Cerebellar nuclear complex (tissue), 1 donor: ENCODE results near the gene SLIT1.
"Not testable (repeated sequence)": the region's sequence is repeated elsewhere in the genome, so short reads cannot be mapped to it uniquely, and the experiment has no call there.

ENCODE experiments used
- DNase-seq, 2 experiments: peaks; one replicate each; lab custom pipeline; 2025; lab: John Stamatoyannopoulos, UW

SLIT1 gene

DNA sequence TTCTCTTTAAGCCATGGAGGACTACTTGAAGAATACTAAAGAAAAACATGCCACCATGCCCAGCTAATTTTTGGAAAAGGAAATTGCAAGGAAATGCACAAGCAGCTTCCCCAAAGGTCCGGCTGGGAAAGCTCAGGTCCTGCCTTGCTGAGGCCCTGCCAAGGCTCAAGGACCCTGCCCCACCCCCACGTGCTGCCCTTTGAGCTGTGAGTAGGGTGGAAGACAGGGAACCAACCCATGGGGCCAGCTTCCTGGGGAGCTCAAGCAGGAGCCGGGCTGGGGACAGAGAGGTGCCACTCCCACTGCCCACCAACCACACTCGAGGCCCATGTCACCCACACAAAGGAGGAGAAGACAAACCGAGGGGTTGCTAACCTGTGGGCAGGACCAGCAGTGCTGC lies 78.2 kb downstream of the SLIT1 start:
- no peak for DNase-seq

DNA sequence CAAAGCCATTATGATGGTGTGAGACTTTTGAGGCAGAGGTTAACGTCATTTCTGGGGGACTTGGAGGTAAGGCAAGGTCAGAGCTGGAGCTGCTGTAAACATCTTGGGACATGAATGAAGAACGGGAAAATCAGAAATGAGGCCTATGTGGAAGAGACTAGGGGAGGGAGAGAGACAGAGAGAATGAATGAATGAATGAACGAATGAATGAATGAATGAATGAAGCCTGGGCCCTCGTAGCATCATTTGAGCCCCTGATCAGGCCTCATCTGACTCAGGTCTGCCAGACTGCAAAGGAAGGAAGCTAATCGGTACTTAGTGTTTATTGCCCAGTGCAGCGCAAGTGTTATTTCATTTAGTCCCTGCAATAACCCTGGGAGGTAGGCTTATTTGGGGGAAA lies 79.6 kb downstream of the SLIT1 start:
- no peak for DNase-seq

DNA sequence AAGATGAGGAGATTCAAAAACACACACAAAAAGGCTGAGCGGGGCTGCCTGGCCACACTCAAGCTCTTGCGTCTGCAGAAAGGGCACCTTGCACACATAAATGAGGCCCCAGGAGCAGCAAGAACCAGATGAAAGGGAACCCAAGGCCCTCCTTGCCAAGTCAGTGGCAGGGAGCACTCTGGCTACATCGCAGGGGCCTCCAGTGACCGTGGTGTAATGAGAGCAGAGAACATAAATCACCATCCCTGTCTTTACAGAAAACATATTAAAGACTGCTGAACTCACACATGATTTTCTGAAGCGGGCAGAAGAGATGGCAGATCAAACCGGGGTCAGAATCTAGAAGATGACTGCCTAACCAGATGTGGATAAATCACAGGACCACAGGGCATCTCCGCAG lies 80.5 kb downstream of the SLIT1 start:
- no peak for DNase-seq

DNA sequence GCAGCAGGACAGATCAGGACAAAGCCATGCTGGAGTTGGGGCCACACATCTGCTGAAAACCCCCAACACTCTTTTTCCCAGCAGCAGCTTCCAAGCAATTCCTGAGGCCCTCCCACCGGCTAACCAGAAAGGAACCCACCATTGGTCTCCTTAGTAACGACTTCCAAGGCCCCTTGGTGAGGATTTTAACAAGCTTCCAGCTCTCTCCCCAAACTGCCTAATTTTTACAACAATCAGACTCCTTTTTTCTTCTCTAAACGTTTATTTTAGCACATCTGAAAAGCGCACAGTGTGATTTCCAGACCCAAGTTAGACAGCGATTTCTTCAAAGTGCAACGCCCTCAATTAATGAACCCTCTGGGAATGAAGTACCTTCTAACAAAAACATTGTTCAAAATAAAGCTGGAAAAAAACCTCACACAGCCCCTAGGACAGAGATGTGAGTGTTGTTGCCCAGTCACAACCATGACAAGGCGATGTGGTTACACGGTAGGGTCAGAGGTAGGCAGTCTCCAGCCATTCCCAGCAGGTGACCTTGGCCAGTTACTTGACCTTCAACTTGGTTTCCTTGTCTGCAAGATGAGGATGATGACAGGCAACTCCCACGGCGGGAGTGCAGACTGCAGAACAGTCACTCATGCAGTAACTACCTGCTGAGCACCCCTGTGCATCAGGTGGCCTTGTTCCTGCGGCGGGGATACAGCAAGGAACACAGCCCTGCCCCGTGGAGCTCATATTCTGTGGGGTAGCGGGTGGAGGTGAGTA lies 82.3 kb downstream of the SLIT1 start:
- DNase-seq: no peak

DNA sequence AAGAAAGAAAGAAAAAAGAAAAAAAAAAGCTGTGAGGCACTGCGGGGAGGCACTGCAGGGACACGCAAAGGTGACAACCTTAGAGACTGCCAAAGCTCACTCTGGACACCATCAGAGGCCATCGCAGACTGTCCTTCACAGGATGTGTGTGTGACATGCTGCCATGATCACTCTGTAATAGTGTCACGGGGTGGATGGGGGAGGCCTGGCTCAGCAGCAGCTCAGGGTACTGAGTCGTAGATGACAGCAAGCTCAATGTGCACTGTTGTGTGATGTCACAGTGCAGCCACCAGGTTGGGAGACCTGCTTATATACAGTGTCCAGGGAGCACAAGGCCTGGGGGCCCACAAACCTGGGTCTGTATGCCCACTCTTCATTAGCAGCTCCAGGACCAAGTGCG lies 83.3 kb downstream of the SLIT1 start:
- DNase-seq: no peak

DNA sequence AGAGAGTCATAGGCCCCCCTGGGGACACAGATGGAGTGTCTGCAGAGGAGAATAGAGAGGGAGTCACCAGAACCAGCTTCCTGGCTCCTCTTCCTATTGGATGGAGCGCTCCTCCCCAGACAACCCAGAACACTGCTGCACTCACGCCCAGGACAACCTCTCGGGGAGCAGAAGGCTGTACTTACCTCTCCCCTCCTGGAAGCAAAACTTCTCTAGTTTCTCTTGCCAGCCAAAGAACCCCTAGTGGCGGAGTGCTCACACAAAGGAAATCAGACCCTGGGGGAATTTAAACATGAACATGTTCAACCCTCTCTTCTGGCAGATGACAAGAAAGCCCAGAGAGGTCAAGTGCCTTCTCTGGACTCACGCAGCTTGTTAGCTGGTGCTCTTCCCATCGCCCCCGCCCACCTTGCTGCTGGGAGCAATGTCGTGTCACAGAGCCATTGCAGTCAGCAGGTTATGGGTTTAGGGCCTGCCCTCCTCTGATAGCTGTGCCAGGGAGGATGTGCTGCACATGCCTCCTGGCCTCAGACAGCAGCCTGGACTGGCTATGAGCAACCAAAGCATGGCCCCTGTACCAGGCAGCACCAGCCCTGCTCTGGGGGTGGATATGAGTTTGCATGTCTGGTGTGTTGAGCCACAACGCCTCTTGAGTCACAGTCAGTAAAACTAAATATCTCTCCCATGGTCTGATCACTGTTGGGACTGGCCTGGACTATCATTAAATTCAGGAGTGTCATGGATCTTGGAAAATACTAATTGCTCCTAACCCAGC lies 84.4 kb downstream of the SLIT1 start:
- DNase-seq: no peak

DNA sequence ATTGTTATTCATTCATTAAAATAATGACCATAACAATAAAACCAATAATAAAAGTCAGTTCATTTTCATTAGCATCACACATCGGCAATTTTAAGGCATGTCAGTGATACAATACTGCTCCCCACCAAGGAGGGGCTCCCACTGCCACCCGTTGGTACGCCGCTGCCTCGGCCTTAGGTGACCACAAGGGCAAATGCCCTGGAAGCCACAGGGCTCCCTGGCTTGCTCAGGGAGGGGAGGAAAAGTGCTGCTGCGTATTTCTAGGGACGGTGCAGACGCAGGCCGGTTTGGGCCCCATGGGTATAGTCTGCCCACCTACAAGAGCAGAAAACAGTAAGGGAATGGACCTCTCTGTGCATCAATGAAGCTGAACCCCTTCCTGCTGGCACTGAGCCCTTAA lies 85.1 kb downstream of the SLIT1 start:
- no peak for DNase-seq

DNA sequence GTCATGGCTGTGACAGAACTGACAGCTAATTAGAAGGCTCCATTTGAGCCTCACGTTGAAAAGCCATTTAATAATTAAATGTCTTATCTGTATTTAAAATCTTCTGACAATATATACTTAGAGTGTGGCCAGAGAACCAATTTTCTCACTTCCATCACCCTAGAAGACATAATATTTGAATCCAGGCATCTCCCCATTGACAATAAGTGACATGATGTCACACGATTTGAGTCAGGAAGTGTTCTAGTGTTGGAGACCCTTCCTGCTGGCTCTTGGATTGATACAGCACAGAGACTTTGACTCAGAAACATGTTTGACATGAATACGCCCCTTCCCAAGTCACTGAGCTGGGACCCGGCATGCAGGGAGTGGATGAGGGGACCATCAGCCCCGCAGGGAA lies 85.9 kb downstream of the SLIT1 start:
- no peak for DNase-seq

DNA sequence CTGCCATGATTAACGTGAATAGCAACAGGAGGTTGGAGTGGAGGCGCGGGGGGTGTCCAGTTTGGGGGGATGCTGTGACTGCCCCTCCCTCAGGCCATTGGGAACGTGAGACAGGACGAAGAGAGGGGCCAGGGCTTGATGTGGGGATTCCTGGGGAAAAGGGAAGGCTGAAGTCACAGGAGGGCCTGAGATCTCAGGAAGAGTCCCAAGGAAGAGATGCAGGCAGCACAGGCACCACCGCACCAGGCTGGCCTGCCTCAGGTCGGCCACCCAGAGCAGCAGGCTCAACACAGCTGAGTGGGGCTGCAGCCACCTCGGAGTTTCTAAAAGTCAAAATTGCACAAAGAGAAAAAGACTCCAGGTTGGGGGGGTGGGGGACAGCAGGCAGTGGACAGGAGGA lies 86.7 kb downstream of the SLIT1 start:
- DNase-seq: no peak

DNA sequence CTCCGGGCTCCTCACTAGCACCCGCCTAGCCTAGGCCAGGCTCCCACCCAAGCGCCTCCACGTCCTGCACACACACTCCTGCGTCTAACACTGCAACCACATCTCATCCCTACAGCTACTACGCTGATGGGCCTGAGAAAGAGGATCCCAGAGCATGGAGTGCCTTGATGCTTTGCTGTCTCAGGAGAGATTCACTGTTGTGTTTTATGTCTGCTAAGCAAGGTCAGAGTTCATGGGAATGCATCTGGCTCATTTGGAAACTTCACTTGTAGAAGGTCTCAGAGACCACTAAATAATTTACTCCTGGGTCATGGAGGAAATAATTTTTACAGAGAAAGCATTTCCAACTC lies 88.7 kb downstream of the SLIT1 start:
- DNase-seq: no peak

DNA sequence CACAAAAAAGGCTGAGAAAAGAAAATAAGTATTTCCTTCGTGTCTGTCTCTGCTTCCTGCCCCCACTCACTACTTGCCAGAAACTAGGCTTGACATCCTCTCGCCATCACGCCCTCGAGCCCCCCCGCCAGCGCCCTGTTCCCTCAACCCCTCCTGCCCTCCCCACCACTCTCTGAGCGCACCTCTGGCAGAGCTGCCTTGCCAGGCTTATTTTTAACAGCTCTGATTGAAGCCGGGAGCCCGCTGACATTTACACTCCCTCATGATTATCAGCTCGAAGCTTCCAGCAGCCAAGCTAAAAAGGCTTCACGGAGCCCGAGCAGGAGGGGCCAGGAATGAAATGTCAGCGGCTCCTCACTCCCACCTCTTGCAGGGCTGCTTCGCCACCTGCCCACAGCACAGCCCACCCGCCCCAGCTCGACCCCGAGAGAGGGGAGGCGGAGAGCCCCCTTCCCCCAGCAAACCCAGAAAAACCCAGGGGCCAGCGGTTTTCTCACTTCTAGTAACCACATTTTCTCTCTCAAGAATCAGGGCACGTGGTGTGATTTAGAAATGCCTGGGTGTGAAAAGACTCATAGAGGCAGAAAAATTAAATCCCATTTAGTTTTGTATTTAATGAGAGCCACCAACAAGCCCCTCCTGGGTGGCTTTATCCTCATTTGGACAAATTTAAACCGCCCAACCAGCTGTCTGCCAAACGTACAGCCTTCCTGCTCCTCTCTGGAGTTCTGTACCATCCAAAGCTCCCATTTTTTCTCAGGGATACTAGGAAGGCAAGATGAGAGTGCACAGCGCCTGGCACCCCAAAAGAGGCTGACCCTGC lies 89.3 kb downstream of the SLIT1 start:
- no peak for DNase-seq

DNA sequence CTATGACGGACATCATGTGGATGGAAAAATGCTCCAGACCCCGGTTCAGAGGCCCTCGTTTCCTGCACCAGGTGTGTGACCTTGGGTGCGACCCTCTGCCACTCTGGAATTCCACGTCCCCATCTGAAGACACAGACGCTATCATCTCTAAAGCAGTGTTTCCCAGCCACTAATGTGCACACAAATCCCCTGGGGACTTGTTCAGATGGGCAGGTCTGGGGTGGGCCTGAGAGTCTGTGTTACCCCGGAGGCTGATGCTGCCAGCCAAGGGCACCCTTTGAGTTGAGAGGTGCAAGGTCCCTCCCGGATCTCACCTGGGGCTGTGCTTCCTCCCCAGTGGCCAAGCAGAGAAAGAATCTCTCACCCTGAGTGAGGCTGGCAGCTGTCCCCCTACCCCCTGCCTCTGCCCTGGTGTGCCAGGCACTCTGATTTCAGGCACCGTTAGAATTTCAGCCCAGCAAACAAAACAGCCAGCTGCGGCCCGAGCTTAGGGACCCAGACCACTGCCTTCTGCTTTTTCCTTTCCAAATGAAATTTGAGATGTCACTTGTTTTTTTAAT lies 90.0 kb downstream of the SLIT1 start:
- no peak for DNase-seq

DNA sequence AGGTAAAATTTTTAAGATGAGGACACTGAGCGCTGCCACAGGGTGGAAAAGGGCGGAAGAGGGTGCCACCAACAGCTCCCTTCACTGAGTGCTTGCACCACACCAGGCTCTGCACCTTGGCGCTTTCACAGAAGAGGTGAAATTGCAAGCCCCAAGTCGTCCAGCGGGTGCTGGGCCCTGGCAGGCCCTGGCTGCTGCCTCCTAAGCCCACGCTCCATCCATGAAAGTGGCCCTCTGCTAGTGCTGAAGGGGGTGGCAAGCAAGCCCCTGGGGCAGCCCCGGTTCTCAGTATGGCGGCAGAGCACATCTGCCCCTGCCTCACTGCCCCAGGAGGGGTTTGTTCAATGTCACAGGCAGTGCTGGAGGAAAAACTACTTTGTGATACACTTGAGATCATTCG lies 95.1 kb downstream of the SLIT1 start:
- DNase-seq: no peak

DNA sequence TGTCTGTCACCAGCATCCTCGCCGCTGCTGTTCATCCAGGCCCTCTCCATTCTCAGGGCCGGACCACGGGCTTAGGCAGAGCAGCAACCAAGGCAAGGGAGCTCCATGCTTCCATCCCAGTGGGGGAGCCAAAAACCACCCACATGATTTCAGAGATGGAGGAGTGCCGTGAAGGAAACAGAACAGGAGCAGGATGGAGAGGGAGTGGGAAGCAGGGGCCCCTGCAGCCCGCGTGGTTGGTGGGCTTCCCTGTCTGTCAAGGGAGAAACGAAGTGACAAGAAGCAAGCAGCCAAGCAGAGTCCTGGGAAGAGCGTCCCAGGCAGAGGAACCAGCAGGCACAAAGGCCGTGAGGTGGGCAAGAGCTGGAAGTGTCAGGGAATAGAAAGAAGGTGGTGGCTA lies 95.7 kb downstream of the SLIT1 start:
- no peak for DNase-seq

DNA sequence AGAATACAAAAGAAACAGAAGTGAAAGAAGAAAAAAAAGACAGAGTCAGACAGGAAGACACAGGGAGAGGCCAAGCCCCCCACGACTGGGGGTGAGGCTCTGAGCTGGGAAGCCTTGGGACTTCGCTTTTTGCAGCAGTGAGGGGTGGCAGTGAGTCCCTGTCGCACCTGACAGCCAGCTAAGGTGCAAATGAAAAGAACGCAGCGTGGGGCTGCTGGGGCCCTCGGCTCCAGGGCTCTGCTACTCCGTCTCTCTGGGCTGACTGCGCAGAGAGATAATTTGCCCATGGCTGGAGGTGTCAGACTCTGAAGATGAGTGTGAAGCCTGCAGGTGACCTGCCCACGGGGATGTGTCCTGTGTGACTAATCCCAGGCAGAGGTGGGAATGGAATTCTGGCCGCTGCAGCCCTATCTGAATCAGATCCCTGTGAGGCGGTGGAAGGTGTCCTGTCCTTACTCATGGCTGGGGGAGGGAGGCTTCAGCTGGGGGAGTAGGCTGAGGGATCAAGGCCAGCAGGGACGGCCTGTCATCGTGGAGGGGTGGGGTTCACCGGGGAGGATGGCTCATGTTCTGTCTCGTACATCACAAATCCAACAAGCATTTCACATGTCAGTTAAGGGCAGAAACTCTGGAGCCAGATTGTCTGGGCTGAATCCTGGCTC lies 96.4 kb downstream of the SLIT1 start:
- no peak for DNase-seq

DNA sequence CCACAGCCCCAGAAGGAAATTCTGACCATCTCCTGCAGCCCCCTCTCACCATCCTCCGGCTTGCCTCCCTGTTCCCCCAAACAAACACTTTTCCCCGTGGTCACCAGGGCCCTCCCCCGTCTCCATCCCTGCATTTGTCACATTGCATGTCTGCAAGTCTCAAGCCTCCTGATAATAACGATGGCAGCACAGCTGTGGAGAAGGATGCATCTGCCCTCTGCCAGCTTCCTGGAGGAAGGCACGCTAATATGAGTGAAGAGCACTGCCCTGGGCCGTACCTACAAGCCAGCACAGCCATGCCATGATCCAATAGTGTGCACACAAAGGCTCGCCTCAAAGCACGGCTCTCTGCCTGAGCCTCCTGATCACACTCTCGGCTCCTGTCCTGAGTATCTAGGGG lies 98.5 kb downstream of the SLIT1 start:
- DNase-seq: no peak

DNA sequence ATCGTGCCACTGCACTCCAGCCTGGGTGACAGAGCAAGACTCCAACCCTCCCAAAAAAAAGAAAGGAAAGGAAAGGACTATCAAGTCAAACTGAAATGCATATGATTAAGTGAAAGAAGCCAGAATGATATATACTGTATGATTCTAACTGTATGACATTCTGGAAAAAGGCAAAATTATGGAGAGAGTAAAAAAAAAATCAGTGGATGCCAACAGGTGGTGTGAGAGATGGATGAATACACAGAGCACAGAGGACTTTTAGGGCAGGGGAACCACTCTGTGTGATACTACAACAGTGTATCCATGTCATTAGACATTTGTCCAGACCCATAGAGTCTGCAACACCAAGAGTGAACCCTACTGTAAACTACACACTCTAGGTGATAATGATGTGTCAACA lies 99.2 kb downstream of the SLIT1 start:
- no peak for DNase-seq

DNA sequence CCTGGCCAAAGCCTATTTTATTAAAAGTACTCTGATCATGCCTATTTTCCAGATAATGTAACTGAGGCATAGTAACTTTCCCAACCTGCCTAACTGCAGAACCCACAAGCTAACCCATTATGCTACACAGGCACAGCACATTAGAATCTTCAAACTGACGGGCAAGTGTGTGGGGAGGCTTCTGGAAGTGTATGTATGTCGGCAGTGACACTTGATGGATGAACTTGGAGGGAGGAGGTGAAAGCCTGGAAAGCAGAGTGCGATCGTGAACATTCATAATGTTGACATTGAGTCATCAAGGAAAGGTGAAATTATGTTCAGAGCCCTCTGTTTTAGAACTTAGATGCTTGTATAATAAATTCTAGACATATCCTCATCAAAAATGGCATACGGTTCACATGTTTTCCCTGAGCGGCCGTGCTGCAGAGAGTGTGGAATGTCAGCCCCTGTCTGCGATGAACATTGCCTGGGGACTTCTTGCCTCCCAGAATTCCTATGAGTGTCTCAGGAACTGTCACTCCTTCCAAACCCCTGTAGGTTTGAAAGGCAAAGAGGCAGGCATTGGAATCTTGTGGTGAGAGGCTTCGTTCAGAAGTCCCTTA lies 102.4 kb downstream of the SLIT1 start:
- no peak for DNase-seq

DNA sequence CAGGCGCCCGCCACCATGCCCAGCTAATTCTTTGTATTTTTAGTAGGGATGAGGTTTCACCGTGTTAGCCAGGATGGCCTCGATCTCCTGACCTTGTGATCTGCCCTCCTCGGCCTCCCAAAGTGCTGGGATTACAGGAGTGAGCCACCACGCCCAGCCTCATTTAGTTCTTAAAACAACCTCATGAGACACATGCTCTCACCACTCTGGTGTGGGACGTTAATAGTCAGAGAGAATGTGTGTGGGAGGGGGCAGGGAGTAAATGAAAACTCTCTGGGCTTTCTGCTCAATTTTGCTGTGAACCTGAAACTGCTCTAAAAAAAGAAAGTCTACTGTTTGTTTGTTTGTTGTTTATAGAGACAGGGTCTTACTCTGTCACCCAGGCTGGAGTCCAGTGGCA lies 103.2 kb downstream of the SLIT1 start:
- DNase-seq: not testable (repeated sequence)

DNA sequence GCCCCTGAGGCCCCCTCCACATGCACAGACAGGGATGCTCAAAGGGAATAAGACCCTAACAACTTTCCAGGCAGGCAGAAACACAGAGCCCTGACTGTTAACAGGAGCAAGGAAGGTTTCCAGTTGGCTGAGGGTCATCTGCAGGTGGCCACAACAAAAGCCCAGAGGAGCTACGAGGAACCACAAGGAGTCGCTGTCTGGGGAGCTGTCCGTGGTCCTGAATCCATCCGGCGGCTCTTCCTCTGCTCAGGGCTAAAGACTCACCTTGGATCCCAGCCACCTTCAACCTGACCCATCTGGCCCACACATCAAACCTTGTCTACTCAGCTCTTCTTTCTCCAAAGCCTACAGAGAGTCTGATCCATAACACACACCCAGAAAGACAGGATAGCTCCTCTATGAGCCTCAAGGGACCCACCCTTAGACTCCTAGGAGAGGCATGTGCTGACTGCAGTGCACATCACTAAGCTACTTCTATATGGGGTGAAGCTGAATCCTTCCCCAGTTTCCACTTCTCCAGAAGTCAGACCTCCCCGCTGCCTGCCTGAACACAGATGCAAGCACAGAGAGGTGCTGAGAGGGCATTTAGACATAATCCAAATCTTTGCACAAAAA lies 104.0 kb downstream of the SLIT1 start:
- DNase-seq: no peak
